ENCODE results near the gene FEZ2.
"Not testable (repeated sequence)": the region's sequence is repeated elsewhere in the genome, so short reads cannot be mapped to it uniquely, and the experiment has no call there.

FEZ2 gene

GRCh38 chr2:36609507-36609906 lies 11.5 kb upstream of the FEZ2 start:
- in situ Hi-C loops (cut with MboI; ENCODE audit: low pct_unique_long_range_greater_than_20kb, low sequenced_read_pairs, unreplicated experiment), result no loop called here
- TF ChIP-seq CTCF (IDR thresholded peaks at IDR 0.05; ENCODE audit: extremely low read depth, insufficient read depth, missing control alignments), result no peak
- DNase-seq (ENCODE audit: low spot score), result no peak

GRCh38 chr2:36607947-36608346 lies 10.0 kb upstream of the FEZ2 start:
- in situ Hi-C loops (cut with MboI; ENCODE audit: low pct_unique_long_range_greater_than_20kb, low sequenced_read_pairs, unreplicated experiment), result no loop called here
- no peak for DNase-seq (ENCODE audit: low spot score)
- no peak for TF ChIP-seq CTCF (IDR thresholded peaks at IDR 0.05; ENCODE audit: extremely low read depth, insufficient read depth, missing control alignments)

GRCh38 chr2:36606925-36607324 lies 9.0 kb upstream of the FEZ2 start:
- in situ Hi-C loops (cut with MboI; ENCODE audit: low pct_unique_long_range_greater_than_20kb, low sequenced_read_pairs, unreplicated experiment), result no loop called here
- no peak for DNase-seq (ENCODE audit: low spot score)
- no peak for TF ChIP-seq CTCF (IDR thresholded peaks at IDR 0.05; ENCODE audit: extremely low read depth, insufficient read depth, missing control alignments)

GRCh38 chr2:36605273-36605672 lies 7.3 kb upstream of the FEZ2 start:
- no peak for TF ChIP-seq CTCF (IDR thresholded peaks at IDR 0.05; ENCODE audit: extremely low read depth, insufficient read depth, missing control alignments)
- no peak for DNase-seq (ENCODE audit: low spot score)
- in situ Hi-C loops (cut with MboI; ENCODE audit: low pct_unique_long_range_greater_than_20kb, low sequenced_read_pairs, unreplicated experiment), result no loop called here

- DNase-seq (ENCODE audit: low spot score); in situ Hi-C loops (cut with MboI; ENCODE audit: low pct_unique_long_range_greater_than_20kb, low sequenced_read_pairs, unreplicated experiment): not testable (repeated sequence)
Observed at GRCh38 chr2:36603629-36604028, 5.7 kb upstream of the FEZ2 start.

- no peak for DNase-seq (ENCODE audit: low spot score)
- in situ Hi-C loops (cut with MboI; ENCODE audit: low pct_unique_long_range_greater_than_20kb, low sequenced_read_pairs, unreplicated experiment), result no loop called here
Observed at GRCh38 chr2:36597003-36597531, 901 bp downstream of the FEZ2 start.

GRCh38 chr2:36596397-36596796 lies 1.6 kb downstream of the FEZ2 start:
- TF ChIP-seq CTCF (IDR thresholded peaks at IDR 0.05; ENCODE audit: extremely low read depth, insufficient read depth, missing control alignments), result no peak
- in situ Hi-C loops (cut with MboI; ENCODE audit: low pct_unique_long_range_greater_than_20kb, low sequenced_read_pairs, unreplicated experiment), result no loop called here
- DNase-seq (ENCODE audit: low spot score), result no peak

More at GRCh38 chr2:36597003-36597531, 901 bp downstream of the FEZ2 start:
- TF ChIP-seq CTCF (IDR thresholded peaks at IDR 0.05; ENCODE audit: extremely low read depth, insufficient read depth, missing control alignments), result no peak
